HG03460 (cell line): Measurements from ENCODE around the gene CAMK1D.
"Not testable (repeated sequence)": the region's sequence is repeated elsewhere in the genome, so short reads cannot be mapped to it uniquely, and the experiment has no call there.

ENCODE experiments used
- ATAC-seq: cut with Tn5 transposase; IDR thresholded peaks from one replicate; pipeline ENCODE4 v1.9.1; 2021; ENCODE audit not compliant: unreplicated experiment

Gene CAMK1D

DNA sequence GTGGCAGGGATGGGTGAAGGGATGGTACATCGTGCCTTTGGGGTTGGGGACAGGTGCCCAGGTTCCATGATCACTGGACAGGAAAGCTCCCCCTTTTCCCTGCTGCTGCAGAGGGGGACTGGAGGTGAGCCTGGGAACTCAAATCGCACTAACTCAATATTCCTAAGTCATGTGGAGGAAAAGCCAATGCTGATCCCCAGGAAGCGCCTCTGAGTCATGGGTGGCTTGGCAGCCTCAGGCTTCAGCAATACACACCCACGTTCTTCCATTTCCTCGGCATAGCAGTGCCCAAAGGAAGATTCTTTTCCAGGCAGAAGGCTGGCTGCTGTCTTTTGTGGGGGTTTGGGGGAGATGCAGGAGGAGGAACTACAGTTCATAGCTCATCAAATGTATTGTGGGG is 486.4 kb downstream of the CAMK1D start:
- no peak for ATAC-seq

GRCh38 chr10:12838366-12838765 is 489.0 kb downstream of the CAMK1D start:
- ATAC-seq, result no peak

GRCh38 chr10:12838995-12839927 is 489.9 kb downstream of the CAMK1D start:
- no peak for ATAC-seq

GRCh38 chr10:12839941-12840611 is 490.7 kb downstream of the CAMK1D start:
- no peak for ATAC-seq

GRCh38 chr10:12841426-12841825 is 492.1 kb downstream of the CAMK1D start:
- ATAC-seq, result no peak

DNA sequence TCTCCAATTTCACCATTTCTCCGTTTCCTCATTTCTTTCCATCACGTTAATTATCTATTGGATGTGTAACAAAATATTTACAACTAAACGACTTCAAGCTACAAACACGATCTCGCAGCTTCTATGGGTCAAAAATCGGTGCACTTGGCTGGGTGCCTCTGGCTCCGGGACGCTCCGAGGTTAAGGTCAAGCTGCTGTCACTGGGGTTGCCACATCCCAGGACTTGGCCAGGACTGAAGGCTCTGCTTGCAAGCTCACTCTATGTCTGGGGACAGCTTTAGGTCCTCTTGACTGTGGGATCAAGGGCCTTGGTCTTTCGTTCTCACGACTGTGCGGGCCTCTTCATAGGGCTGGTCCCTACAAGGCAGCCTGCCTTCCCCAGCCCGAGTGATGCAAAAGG is 492.5 kb downstream of the CAMK1D start:
- no peak for ATAC-seq

DNA sequence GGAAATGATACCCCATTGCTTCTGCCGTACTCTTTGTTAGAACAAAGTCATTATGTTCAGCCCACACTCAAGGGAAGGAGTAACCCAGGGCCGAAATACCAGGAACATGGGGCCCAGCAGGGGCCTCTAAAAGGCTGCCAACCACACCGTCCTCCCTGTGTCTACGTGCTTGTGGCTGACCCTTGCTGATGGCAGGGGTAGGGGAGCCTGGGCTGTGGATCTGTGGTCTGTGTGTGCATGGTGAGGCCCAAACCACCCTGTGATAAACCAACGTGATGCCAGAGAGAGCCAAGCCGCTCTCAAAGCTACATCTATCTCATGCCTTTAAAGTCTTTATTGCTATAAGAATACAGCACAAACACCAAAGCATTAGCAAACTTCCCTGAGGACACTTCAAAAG is 493.0 kb downstream of the CAMK1D start:
- no peak for ATAC-seq

- ATAC-seq, result no peak
Measured at GRCh38 chr10:12843296-12843945, 494.1 kb downstream of the CAMK1D start.

DNA sequence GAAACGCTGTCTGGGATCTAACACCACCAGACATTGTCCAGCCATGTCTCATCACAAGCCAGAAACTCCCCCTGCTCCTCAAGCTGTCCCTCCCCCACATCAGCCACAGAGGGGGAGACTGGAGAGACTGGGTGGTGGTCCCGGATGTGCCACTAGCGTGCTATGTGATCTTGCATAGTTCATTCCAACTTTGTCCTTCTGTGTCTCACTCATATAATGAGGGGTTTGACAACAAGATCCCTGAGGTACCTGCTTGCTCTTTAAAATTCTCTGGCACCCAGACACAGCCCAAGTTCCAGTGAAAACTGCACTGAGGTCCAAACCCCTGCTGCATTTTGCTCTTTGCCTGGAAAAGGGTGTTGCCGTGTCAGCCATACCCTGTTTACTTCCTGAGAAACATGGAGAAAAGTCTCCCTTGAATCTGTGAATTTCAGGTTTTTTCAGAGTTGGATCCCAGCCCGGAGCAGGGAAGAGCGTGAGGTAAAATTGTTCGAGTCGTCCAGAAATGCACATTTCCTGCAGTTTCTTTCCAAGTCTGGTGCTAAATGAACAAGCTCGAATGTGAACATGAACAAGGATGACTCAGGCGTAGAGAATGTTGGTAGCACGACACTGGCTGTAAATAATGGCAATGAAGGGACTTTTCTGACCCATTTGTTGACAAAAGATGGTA is 495.6 kb downstream of the CAMK1D start:
- ATAC-seq, result no peak

GRCh38 chr10:12846718-12847117 is 497.4 kb downstream of the CAMK1D start:
- ATAC-seq, result no peak

GRCh38 chr10:12847361-12847975 is 498.1 kb downstream of the CAMK1D start:
- ATAC-seq, result no peak

- ATAC-seq, result no peak
Measured at GRCh38 chr10:12848439-12849173, 499.3 kb downstream of the CAMK1D start.

- no peak for ATAC-seq
Measured at GRCh38 chr10:12849319-12850181, 500.2 kb downstream of the CAMK1D start.

DNA sequence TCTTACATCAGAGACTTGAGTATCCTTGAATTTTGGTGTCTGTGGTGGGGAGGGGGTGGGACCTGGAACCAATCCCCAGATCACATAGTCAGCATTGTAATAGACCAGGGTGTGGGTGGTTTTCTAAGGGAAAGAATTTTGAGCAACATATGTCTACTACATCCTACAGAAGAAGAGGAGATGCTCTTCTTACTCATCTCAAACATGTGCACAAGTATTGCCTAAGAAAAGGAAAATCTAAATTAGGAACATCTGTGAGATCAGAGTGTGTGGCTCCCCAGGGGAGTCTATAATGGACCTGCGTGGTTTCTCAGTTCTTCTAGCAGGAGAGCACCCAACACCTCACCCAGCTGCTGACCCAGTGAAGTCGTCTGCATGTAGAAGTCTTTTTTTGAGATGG is 503.3 kb downstream of the CAMK1D start:
- no peak for ATAC-seq

GRCh38 chr10:12854988-12855387 is 505.6 kb downstream of the CAMK1D start:
- ATAC-seq, result no peak

GRCh38 chr10:12862459-12862858 is 513.1 kb downstream of the CAMK1D start:
- ATAC-seq, result no peak

DNA sequence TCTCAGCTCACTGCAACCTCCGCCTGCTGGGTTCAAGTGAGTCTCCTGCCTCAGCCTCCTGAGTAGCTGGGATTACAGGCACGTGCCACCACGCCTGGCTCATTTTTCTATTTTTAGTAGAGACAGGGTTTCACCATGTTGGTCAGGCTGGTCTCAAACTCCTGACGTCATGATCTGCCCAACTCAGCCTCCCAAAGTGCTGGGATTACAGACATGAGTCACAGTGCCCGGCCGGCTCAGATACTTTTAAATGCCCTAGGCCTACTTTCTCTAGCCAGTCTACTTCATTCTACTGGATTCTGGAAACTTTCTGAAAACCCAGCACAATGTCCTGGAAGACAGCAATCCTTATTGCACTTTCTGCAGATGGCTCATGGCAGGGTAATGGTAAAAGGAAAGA is 516.2 kb downstream of the CAMK1D start:
- ATAC-seq, result not testable (repeated sequence)

DNA sequence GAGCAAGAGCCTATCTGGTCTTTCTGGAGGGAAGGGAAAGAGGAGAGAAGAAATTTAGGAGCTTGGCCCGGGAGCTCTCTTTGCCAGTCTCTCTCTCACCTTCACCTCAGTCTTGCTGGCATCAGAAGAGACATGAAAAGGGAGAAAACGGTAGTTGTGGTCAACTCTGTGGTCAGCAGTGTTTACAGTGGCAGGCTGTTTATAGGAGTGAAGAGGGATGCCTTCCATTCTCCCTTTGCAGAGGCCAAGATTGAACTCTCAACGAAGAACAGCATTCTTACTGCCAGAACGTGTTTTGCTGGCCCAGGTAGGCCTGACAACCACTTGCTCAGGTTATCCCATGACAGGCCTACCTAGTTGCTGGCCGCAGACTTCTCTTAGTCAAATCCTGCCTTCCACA is 518.9 kb downstream of the CAMK1D start:
- ATAC-seq, result no peak

- no peak for ATAC-seq
Measured at GRCh38 chr10:12869427-12869826, 520.1 kb downstream of the CAMK1D start.
